ENCODE results near the gene PRKG1. TPM values are rescaled to one million over a fixed set of nuclear protein-coding genes. Genes with fewer than 3 reads are reported as not detected.
A peak's percentile ranks its signal among the peaks of the same experiment; 100 is the strongest.

The PRKG1 gene
- total RNA-seq, 2 experiments from 2014 or later = not detected

DNA sequence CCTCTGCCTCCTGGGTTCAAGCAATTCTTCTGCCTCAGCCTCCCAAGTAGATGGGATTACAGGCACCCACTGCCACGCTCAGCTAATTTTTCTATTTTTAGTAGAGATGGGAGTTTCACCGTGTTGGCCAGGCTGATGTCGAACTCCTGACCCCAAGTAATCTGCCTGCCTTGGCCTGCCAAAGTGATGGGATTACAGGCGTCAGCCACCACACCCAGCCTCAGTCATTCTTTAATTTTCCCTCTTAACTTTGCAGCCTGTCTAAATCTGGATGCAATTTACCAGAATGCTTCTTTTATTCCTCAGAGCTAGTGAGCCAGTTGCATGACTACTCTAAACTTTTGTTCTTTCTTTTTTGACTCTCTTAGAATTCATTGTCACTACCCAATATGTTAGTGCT lies 715.6 kb downstream of the PRKG1 start:
- no peak overlapping the region for H3K4me3 Mint-ChIP-seq
- peaks cover 24% of the 10 kb centered on the region for H3K9me3 Mint-ChIP-seq
- POLR2A ChIA-PET = no interaction called here
- H3K27ac Mint-ChIP-seq = no peak overlapping the region
- no peaks in the 10 kb centered on the region for H3K4me1 Mint-ChIP-seq (ENCODE audit: low read depth)
- no peaks in the 10 kb centered on the region for H3K27me3 Mint-ChIP-seq
- no peak for DNase-seq
- H3K36me3 Mint-ChIP-seq = no peaks in the 10 kb centered on the region
- intact Hi-C loops (cut with micrococcal nuclease) = no loop called here
- CTCF ChIA-PET = no interaction called here

DNA sequence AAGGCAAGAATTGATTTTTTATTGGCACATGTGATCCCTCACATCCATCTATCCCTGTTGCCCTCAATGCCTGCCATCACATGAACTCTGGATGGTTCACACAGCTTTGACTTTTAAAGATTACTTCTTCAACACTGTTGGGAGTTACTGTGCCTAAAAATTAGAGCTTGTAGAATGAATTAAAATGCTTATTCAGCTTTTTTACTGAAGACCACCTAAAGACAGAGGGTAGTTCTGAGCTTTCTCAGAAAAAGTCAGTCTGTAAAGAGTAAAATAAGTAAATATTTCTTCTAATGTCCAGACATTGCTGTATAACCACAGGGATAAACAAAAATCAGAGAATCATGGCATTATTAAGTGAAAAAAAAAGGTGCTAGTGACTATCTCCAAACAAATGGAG lies 718.4 kb downstream of the PRKG1 start:
- ChIA-PET POLR2A (no interaction called here), CTCF (no interaction called here)
- H3K27me3 Mint-ChIP-seq = no peaks in the 10 kb centered on the region
- H3K9me3 Mint-ChIP-seq = peaks cover 24% of the 10 kb centered on the region
- H3K36me3 Mint-ChIP-seq = no peaks in the 10 kb centered on the region
- no peak for DNase-seq
- H3K4me3 Mint-ChIP-seq = no peak overlapping the region
- no peak overlapping the region for H3K27ac Mint-ChIP-seq
- no peaks in the 10 kb centered on the region for H3K4me1 Mint-ChIP-seq (ENCODE audit: low read depth)
- intact Hi-C loops (cut with micrococcal nuclease) = no loop called here

DNA sequence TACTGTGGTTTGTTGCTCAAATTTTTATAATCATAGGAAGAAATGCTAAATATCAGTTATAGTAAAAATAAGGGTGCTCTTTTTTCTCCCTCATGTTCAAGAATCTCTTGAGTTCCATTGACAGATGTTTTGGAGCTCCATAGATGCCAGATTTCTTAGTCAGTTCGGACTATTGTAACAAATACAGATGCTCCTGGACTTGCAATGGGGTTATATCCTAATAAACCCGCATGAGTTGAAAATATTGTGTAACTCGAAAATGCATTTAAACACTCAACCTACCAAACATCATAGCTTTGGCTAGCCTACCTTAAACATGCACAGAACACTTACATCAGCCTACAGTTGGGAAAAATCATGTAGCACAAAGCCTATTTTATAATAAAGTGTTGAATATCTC lies 725.8 kb downstream of the PRKG1 start:
- ChIA-PET CTCF (no interaction called here), POLR2A (no interaction called here)
- no peak for DNase-seq
- no peak overlapping the region for H3K4me3 Mint-ChIP-seq
- H3K27me3 Mint-ChIP-seq = peaks cover 3% of the 10 kb centered on the region
- no peaks in the 10 kb centered on the region for H3K4me1 Mint-ChIP-seq (ENCODE audit: low read depth)
- H3K9me3 Mint-ChIP-seq = no peaks in the 10 kb centered on the region
- no peak overlapping the region for H3K27ac Mint-ChIP-seq
- no peaks in the 10 kb centered on the region for H3K36me3 Mint-ChIP-seq
- intact Hi-C loops (cut with micrococcal nuclease) = no loop called here

GRCh38 chr10:51800725-51801424 lies 726.6 kb downstream of the PRKG1 start:
- CTCF ChIA-PET = no interaction called here
- Mint-ChIP-seq H3K27ac (no peak overlapping the region), H3K4me1 (ENCODE audit: low read depth) (no peaks in the 10 kb centered on the region), H3K4me3 (no peak overlapping the region), H3K9me3 (no peaks in the 10 kb centered on the region), H3K27me3 (peaks cover 3% of the 10 kb centered on the region), H3K36me3 (no peaks in the 10 kb centered on the region)
- intact Hi-C loops (cut with micrococcal nuclease) = no loop called here
- POLR2A ChIA-PET = no interaction called here
- DNase-seq = no peak

DNA sequence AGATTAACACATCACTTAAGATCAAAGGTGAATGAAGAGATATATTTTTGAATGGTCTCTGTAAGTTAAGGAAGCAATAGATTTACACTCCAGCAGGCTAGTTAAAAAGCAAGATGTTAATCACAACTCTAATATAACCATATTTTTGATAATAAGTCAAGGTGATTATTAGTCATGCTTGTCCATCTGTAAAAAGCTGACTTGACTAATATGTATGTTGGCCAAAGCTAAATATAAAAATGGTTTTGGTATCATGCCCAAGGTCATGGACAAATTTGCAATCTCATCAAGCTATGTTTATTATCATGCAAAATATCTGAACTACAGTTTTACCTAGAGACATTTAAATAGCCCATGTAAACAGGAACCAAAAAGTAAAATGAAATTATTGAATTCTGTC lies 727.7 kb downstream of the PRKG1 start:
- H3K4me1 Mint-ChIP-seq (ENCODE audit: low read depth) = no peaks in the 10 kb centered on the region
- no peak overlapping the region for H3K27ac Mint-ChIP-seq
- H3K9me3 Mint-ChIP-seq = no peaks in the 10 kb centered on the region
- H3K4me3 Mint-ChIP-seq = no peak overlapping the region
- DNase-seq = no peak
- no peaks in the 10 kb centered on the region for H3K36me3 Mint-ChIP-seq
- intact Hi-C loops (cut with micrococcal nuclease) = no loop called here
- ChIA-PET CTCF (no interaction called here), POLR2A (no interaction called here)
- H3K27me3 Mint-ChIP-seq = peaks cover 3% of the 10 kb centered on the region

DNA sequence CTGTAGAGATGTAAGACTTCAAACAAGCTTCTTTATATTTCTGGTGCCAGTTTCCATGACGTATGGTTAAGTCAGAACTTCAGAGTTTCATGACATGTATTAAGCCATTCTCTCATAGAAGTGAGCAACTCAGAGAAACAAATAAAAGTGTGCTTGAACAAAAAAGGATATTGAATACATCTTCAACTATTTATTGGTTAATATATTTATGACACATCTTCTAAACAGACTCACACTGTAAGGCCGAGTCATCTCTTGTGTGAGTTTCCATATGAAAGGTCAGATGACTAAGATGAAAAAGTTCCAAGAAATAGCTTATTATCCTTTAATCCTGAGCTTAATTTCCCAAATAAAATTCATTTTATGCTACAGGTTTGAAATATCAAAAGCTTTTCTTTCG lies 730.6 kb downstream of the PRKG1 start:
- H3K36me3 Mint-ChIP-seq = no peaks in the 10 kb centered on the region
- POLR2A ChIA-PET = interaction anchor here (0.6 kb wide), 1 partner anchor 113 kb away, joined by 3 read pairs; no protein-coding TSS in a partner anchor

DNA sequence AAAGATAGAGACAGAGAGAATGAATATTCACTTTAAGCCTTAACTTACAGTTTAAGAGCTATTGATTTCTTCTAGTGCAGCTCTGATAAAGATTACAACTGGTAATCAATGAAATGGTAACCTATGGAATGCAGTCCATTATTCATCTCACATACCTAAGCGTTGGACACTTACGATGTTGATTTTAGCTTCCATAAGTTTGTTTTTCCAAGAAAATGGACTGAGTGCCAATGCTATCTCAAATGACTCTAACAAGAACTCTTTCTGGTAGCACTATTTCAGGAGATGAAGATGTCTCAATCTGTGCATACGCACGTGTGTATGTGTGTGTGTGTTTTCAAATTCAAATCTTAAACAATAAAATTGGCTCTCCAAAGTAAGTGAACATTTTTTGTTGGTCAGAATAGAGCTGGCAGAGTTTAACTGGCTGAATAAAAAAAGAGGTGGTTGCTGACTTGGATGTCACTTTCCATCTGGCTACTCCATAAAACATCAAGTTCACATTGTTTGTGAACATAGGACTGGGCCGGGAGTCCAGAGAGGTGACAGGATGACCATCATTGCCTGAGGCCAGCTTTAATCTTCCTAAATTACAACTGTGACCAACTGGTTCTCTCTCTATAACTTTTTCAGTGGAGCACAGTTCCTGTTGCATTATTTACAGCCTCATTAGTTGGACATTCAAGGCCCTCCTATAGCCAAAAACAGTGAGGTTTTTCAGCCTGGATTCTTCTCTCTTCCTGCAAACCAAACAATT lies 732.0 kb downstream of the PRKG1 start:
- POLR2A ChIA-PET = no interaction called here
- intact Hi-C loops (cut with micrococcal nuclease) = no loop called here
- H3K4me3 Mint-ChIP-seq = no peak overlapping the region
- no peaks in the 10 kb centered on the region for H3K36me3 Mint-ChIP-seq
- CTCF ChIA-PET = no interaction called here
- DNase-seq = no peak
- H3K9me3 Mint-ChIP-seq = no peaks in the 10 kb centered on the region
- no peaks in the 10 kb centered on the region for H3K27me3 Mint-ChIP-seq
- no peak overlapping the region for H3K27ac Mint-ChIP-seq
- no peaks in the 10 kb centered on the region for H3K4me1 Mint-ChIP-seq (ENCODE audit: low read depth)

More for the DNA sequence above, 730.6 kb downstream of the PRKG1 start:
- CTCF ChIA-PET = no interaction called here
- no peak for DNase-seq
- Mint-ChIP-seq H3K27ac (no peak overlapping the region), H3K4me3 (no peak overlapping the region), H3K4me1 (ENCODE audit: low read depth) (no peaks in the 10 kb centered on the region), H3K27me3 (no peaks in the 10 kb centered on the region), H3K9me3 (no peaks in the 10 kb centered on the region)
- intact Hi-C loops (cut with micrococcal nuclease) = no loop called here

DNA sequence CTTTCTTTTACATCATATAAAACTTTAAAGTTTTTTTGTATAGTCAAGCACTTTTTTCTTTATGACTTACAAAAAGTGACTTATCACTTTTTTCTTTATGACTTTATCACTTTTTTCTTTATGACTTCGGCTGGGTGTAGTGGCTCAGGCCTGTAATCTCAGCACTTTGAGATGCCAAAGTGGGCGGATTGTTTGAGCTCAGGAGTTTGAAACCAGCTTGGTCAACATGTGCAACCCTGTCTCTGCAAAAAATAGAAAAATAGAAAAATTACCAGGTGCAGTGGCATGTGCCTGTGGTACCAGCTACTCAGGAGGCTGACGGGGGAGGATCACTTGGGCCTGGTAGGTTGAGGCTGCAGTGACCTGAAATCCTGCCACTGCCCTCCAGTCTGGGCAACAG lies 733.9 kb downstream of the PRKG1 start:
- intact Hi-C loops (cut with micrococcal nuclease) = no loop called here
- DNase-seq = no peak
- Mint-ChIP-seq H3K4me3 (no peak overlapping the region), H3K27me3 (no peaks in the 10 kb centered on the region), H3K36me3 (no peaks in the 10 kb centered on the region), H3K9me3 (no peaks in the 10 kb centered on the region), H3K4me1 (ENCODE audit: low read depth) (no peaks in the 10 kb centered on the region), H3K27ac (no peak overlapping the region)
- POLR2A ChIA-PET = no interaction called here
- CTCF ChIA-PET = no interaction called here

GRCh38 chr10:51815723-51816122 lies 741.4 kb downstream of the PRKG1 start:
- DNase-seq = no peak
- CTCF ChIA-PET = no interaction called here
- no peaks in the 10 kb centered on the region for H3K4me1 Mint-ChIP-seq (ENCODE audit: low read depth)
- no peak overlapping the region for H3K4me3 Mint-ChIP-seq
- POLR2A ChIA-PET = no interaction called here
- H3K9me3 Mint-ChIP-seq = no peaks in the 10 kb centered on the region
- intact Hi-C loops (cut with micrococcal nuclease) = no loop called here
- no peaks in the 10 kb centered on the region for H3K36me3 Mint-ChIP-seq
- H3K27ac Mint-ChIP-seq = no peak overlapping the region
- no peaks in the 10 kb centered on the region for H3K27me3 Mint-ChIP-seq

DNA sequence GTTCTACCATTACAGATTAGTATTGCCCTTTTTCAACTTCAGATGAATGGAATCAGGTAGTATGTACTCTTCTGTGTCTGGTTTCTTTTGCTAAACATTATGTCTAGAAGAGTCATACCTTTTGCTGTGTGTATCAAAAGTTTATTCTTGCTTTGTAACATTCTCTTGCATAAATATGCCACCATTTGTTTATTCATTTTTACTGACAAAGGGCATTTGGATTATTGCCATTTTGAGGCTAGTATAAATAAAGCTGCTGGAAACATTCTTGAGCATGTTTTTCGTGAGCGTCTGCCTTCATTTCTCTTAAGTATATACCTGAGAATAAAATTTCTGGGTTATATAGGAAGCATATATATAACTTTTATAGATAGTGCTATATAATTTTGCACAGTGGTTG lies 746.8 kb downstream of the PRKG1 start:
- intact Hi-C loops (cut with micrococcal nuclease) = no loop called here

DNA sequence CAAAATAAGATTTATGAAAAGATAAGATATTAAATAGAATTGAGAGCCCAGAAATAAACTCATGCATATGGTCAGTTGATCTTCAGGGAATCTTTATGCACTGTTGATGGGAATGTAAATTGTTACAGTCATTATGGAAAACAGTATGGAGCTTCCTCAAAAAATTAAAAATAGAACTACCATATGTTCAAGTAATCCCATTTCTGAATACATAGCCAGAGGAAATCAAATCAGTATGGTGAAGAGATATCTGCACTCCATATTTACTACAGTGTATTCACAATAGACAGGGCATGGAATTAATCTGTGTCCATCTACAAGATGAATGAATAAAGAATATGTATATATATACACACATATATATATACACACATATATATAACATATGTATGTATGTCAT lies 747.5 kb downstream of the PRKG1 start:
- H3K27ac Mint-ChIP-seq = no peak overlapping the region
- intact Hi-C loops (cut with micrococcal nuclease) = no loop called here
- no peaks in the 10 kb centered on the region for H3K27me3 Mint-ChIP-seq
- no peaks in the 10 kb centered on the region for H3K9me3 Mint-ChIP-seq
- no peak for DNase-seq
- no peaks in the 10 kb centered on the region for H3K36me3 Mint-ChIP-seq
- POLR2A ChIA-PET = no interaction called here
- CTCF ChIA-PET = no interaction called here
- no peaks in the 10 kb centered on the region for H3K4me1 Mint-ChIP-seq (ENCODE audit: low read depth)
- H3K4me3 Mint-ChIP-seq = no peak overlapping the region

More for the DNA sequence above, 746.8 kb downstream of the PRKG1 start:
- POLR2A ChIA-PET = no interaction called here
- no peak for DNase-seq
- H3K36me3 Mint-ChIP-seq = no peaks in the 10 kb centered on the region
- no peaks in the 10 kb centered on the region for H3K9me3 Mint-ChIP-seq
- H3K27ac Mint-ChIP-seq = no peak overlapping the region
- H3K4me3 Mint-ChIP-seq = no peak overlapping the region
- CTCF ChIA-PET = no interaction called here
- no peaks in the 10 kb centered on the region for H3K4me1 Mint-ChIP-seq (ENCODE audit: low read depth)
- no peaks in the 10 kb centered on the region for H3K27me3 Mint-ChIP-seq

GRCh38 chr10:51832652-51833383 lies 758.5 kb downstream of the PRKG1 start:
- intact Hi-C loops (cut with micrococcal nuclease) = loop anchor here (1.0 kb wide), 2 partner anchors 46 to 133 kb away; no protein-coding TSS in a partner anchor
- CTCF ChIA-PET = no interaction called here
- peaks cover 10% of the 10 kb centered on the region for H3K9me3 Mint-ChIP-seq
- H3K4me1 Mint-ChIP-seq (ENCODE audit: low read depth) = peaks cover 4% of the 10 kb centered on the region
- POLR2A ChIA-PET = no interaction called here
- H3K36me3 Mint-ChIP-seq = no peaks in the 10 kb centered on the region
- DNase-seq = peak; percentile 55
- no peak overlapping the region for H3K4me3 Mint-ChIP-seq
- H3K27ac Mint-ChIP-seq = no peak overlapping the region
- H3K27me3 Mint-ChIP-seq = no peaks in the 10 kb centered on the region

- Mint-ChIP-seq H3K4me1 (ENCODE audit: low read depth) (peaks cover 4% of the 10 kb centered on the region), H3K4me3 (no peak overlapping the region), H3K9me3 (peaks cover 6% of the 10 kb centered on the region), H3K36me3 (no peaks in the 10 kb centered on the region), H3K27me3 (no peaks in the 10 kb centered on the region), H3K27ac (no peak overlapping the region)
- ChIA-PET POLR2A (no interaction called here), CTCF (no interaction called here)
- no peak for DNase-seq
- intact Hi-C loops (cut with micrococcal nuclease) = no loop called here
These were observed 760.3 kb downstream of the PRKG1 start for GRCh38 chr10:51834548-51834947.
